ENCODE measurements around the gene IPO8.
A peak's percentile ranks its signal among the peaks of the same experiment; 100 is the strongest.

The IPO8 gene

GRCh38 chr12:30695199-30696102 is at the start of gene IPO8:
TSS of gene IPO8 (minus strand) at chr12:30695869. CDS start at chr12:30695647, 222 bp downstream.
- DNase-seq, result peak; percentile 95

DNA sequence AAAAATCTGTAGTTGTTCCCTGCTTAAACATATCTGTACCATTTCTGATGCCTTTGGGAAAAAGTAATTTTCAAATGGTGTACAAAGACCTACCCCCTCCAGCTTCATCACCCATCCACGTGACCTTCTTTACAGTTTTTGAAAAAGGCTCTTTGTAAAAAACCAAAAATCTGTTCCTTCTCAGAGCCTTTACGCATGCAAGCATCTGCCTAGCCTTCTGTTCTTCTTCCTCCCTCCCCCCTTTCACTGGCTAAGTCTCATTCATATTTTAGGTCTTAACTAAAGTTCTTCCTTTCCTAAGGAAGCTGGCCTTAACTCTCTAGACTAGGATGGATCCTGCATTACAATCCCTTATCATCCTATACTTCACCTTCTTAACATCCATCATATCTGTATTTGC is 48.7 kb upstream of the IPO8 start:
- no peak for DNase-seq

- DNase-seq, result no peak
Observed at GRCh38 chr12:30740274-30740673, 44.6 kb upstream of the IPO8 start.

- no peak for DNase-seq
Observed at GRCh38 chr12:30739020-30739419, 43.4 kb upstream of the IPO8 start.

- DNase-seq, result no peak
Observed at GRCh38 chr12:30732954-30733637, 37.4 kb upstream of the IPO8 start.

- DNase-seq, result no peak
Observed at GRCh38 chr12:30730011-30730410, 34.3 kb upstream of the IPO8 start.

DNA sequence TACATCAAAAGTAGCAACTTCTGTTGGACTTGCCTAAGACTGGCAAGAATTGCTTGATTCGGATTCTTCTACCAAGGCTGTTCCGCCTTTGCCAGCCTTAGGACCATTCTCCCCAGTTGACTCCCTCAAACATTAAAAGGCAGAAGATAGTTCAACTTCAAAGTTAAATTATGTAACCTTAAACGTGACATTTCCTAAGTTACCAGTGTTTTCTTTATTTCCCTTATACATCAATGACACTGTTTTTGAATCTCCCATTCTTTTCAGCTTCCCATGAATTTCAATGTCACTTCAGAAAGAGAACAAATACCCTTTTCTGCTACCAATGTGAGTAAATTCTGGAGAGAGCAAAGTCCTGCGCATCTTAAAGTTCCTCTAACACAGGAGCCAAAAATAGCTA is 33.9 kb upstream of the IPO8 start:
- no peak for DNase-seq

DNA sequence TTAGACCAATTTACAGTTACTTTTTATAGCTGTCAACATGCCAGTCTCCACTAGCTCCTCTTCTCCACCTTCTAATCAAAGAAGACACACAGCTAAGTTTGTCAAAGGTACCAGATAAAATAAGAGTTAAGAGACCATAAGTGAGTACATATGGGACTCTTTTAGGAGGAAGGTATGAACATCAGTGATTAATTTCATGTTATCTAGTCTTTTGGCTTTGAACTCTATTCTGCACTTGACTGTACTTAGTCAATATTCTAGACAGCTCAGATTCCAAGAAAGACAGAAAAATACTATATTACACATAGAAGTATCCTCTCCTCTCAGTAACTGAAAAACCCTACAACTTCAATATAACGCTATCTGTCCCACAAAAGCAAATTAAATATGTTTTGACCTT is 31.0 kb upstream of the IPO8 start:
- DNase-seq, result no peak

- DNase-seq, result peak; percentile 90
Observed at GRCh38 chr12:30725739-30726138, 30.1 kb upstream of the IPO8 start.

DNA sequence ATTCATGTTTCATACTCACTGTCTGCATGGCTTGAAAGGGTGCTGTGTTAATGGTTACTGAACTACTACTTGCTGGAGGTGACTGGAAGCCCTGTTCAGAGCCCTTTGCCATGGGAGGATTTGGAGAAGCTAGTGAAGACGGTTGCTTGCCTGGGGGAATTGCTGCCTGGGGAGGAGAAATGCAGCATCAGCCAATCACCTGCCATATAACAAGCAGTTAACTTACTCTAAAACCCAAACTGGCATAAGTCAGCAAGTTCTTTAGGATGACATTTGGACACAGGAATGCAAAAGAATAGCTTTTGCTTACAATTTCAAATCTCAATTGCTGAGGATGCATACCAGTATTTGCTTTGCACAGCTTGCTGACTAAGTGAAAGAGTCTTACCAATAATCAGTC is 23.4 kb upstream of the IPO8 start:
- DNase-seq, result peak; percentile 86

- no peak for DNase-seq
Observed at GRCh38 chr12:30707613-30708342, 12.1 kb upstream of the IPO8 start.

DNA sequence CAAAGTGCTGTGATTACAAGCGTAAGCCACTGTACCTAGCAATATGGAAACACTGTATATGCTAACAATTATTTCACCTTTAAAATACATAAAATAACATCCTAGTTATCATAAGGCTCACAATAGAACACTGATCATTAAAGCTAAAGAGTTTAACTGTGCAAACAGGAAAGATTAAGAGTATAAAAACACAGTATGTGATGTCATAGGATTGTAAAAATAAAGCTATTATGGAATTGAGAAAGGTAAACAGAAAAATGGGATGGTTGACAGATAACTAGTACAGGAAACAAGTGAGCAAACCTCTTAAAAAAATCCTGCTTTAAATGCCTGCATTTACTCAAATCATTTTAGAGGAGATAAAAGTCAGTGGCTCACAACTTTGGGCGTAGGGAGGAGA is 10.8 kb upstream of the IPO8 start:
- no peak for DNase-seq

GRCh38 chr12:30701056-30701455 is 5.4 kb upstream of the IPO8 start:
- no peak for DNase-seq

DNA sequence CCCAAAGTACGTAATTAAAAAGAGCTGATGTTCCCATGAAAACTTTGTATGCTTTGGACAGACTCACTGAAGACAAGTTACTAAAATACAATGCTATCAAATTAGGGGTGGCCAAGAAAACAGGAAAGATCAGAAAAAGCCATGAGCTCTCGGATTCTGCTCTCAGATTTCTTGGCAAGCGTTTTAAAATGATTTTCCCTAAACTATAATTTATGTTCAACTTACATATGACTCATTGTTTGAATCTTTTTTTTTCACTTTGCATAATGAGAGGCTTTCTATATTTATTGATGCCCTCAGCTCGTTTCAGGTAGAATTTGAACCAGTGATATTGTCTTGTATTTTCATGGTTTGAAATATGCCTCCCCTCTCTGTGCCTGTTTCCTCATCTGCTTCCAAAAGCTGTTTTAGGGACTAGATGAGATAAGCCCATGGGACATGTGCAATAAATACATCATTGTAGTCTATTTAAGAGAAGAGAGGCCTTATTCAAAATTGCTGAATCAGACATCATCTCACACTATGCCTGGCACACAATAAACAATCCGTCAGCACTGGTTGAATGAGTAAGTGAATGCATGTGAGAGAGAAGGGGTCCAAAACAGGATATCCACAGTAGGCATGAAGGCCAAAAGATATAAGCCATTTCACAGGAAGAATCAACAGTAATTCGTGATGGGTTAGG is 4.7 kb upstream of the IPO8 start:
- DNase-seq, result no peak

GRCh38 chr12:30698346-30698745 is 2.7 kb upstream of the IPO8 start:
- DNase-seq, result no peak

GRCh38 chr12:30696943-30697342 is 1.3 kb upstream of the IPO8 start:
- no peak for DNase-seq

DNA sequence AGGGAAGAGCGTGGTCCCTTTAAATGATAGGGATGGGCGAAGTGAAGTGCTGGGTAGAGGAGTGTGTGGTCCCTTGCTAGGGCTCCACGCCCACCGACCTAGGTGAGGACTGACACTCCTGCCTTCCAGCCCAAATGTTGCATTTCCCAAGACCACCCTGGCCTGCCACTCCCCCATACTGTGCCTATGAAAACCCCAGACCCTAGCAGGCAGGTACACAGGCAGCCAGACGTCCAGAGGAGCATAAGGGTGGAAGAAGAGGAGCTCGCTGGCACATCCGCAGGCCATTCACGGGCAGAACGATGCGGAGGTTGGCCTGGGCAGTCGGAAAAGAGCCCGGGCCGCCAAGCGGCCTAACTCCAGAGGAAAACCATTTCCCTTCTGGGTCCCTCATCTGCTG is 817 bp upstream of the IPO8 start:
- DNase-seq, result no peak

- DNase-seq, result no peak
Observed at GRCh38 chr12:30696103-30696408, 387 bp upstream of the IPO8 start.

GRCh38 chr12:30694412-30695198 is 1.1 kb downstream of the IPO8 start:
- DNase-seq, result peak; percentile 22

DNA sequence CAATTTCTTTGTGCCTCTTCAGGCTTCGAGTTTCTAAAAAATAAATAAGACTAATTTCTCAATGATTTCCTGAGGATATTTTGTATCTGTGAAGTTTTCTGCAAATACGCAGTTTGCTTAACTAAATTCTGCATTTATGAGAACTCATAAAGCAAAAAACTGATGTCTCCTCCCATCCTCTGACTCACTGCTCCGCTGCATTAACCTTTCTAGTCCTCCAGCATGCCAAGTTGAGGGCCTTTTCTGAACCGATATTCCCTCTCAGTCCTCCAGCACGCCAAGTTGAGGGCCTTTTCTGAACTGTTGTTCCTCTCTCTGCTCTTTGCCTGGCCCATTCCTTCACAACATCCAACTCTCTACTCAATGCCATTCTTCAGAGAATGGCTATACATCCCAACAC is 3.2 kb downstream of the IPO8 start:
- peak; percentile 15 for DNase-seq

DNA sequence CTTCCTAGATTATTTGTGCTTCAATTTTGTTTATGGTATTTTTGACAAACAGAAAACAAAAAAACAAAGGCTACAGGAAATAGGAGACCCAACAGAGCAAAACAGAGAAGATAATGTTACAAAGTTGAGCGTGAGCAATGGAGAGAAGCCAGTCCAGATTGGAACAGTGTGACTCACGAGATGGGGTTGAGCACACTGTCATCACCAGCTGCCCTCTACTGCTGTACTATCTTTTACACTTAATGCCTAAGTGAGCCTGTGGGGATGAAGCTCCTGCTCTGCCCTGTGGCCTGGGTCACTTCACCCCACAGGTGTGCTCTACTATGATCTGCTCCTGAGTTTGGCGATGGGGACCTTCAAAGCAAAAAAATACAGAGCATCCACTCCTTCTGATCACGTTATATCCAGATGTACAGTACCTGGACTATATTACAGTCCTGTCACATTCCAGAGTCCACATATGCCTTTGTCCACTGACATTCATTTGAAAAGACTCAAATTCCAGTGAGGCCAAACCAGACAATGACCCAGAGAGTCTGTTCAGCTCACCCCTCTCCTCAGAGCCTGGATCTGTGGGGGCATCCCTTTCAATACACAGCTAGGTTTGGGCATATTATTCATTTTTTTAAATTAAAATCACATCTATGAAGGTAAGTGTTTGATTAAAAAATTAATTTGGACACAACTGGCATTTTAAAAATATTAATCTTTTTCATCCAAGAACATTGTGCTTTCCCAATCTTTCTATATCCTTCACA is 4.4 kb downstream of the IPO8 start:
- peak; percentile 67 for DNase-seq
